ENCODE data around the gene FBXO31. TPM values are rescaled to one million over a fixed set of nuclear protein-coding genes. Genes with fewer than 3 reads are reported as not detected.

The FBXO31 gene
- total and polyA plus RNA-seq, 7 donors: 15.0 to 120 (median 86.7) TPM

DNA sequence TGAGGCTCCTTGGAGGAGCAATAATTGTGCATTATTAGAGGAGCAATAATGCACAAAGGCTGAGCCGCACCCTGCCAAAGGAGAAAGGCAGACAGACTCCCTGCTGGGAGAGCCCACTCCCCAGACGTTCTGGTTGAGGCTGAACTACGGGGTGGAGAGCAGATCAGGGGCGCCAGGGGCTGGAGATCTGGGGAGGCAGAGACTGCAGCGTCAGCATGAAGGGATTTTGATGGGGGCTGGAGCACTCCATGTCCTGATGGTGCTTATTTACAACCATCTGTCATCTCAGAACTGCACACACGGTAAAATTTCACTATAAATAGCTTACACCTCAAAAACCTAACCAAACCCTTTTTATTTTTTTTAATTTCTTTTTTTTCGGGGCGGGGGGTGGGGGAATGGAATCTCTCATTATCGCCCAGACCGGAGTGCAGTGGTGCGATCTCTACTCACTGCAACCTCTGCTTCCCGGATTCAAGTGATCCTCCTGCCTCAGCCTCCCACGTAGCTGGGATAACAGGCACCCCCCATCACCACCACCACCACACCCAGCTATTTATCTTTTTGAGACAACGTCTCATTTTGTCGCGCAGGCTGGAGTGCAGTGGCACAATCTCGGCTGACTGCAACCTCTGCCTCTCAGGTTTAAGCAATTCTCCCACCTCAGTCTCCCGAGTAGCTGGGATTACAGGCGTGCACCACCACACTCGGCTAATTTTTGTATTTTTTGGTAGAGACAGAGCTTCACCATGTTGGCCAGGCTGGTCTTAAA is 62.1 kb downstream of the FBXO31 start:
- 84 to 88% methylated on average over 20 of the region's 20 CpGs for WGBS, 2 donors
- intact Hi-C loops (cut with DNase I): no loop called here
- Histone ChIP-seq H3K4me3 (no peak overlapping the region), H3K9me3 (no peaks in the 10 kb centered on the region), H3K27ac (no peak overlapping the region), H3K27me3 (no peaks in the 10 kb centered on the region), H3K36me3 (no peaks in the 10 kb centered on the region), H3K4me1 (peaks cover 0 to 22% (median 18%) of the 10 kb centered on the region in 4 donors)
- DNase-seq: no peak
- TF ChIP-seq CTCF (IDR thresholded peaks at IDR 0.05) (no peak), POLR2A (IDR thresholded peaks at IDR 0.05) (no peak), EP300 (IDR thresholded peaks at IDR 0.05) (no peak), POLR2AphosphoS5 (IDR thresholded peaks at IDR 0.05) (no peak)

DNA sequence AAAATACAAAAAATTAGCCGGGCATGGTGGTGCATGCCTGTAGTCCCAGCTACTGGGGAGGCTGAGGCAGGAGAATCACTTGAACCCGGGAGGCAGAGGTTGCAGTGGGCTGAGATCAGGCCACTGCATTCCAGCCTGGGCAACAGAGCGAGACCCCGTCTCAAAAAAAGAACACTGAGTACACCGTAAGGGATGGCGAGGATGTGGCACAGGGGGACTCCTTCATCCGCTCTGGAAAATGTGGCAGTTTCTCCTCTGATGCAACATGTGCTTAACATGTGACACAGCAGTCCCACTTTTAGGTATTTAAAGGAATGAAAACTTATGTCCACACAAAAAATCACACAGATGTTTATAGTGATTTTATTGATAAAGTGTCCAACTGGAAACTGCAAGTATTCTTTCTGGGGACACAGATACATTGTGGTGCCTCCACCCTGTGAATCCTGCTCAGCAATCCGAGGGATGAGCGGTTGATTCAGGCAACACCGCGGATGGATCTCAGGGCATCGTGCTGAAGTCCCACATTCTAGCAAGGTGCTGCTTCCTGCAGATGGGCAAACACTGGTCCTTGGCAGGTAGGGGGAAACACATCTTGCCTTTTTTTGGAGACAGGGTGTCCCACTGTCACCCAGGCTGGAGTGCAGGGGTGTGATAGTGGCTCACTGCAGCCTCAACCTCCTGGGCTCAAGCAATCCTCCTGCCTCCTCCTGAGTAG is 62.9 kb downstream of the FBXO31 start:
- Histone ChIP-seq H3K27me3 (no peaks in the 10 kb centered on the region), H3K9me3 (no peaks in the 10 kb centered on the region), H3K4me1 (peaks cover 0 to 22% (median 18%) of the 10 kb centered on the region in 4 donors), H3K4me3 (no peak overlapping the region), H3K36me3 (no peaks in the 10 kb centered on the region), H3K27ac (no peak overlapping the region)
- intact Hi-C loops (cut with DNase I): no loop called here
- DNase-seq: no peak
- TF ChIP-seq CTCF (IDR thresholded peaks at IDR 0.05) (no peak), POLR2AphosphoS5 (IDR thresholded peaks at IDR 0.05) (no peak), POLR2A (IDR thresholded peaks at IDR 0.05) (no peak), EP300 (IDR thresholded peaks at IDR 0.05) (no peak)
- WGBS, 2 donors: 94 to 95% methylated on average over 12 of the region's 12 CpGs

DNA sequence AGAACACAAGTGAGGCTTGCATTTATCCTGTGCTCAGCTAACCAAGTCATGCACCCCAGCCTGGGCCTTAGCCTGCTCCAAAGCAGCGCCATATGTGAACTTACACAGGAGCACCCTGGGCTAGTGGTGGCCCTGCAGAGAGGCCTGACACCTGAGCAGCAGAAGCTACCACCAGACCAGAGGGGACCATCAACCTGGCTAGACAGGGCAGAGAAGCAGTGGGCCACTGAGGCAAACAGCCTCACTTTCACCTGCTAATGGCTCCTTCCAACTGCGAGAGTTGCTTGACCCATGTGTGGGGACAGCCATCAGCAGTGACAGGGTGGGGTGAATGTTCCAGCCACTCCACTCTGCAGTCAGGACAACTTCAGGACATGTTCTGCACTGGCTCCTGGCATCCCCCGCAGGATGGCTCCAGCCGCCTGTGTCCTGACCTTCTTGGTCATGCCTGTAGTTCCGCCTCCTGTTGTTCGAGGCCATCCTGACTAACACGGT is 63.5 kb downstream of the FBXO31 start:
- 91% methylated on average over 7 of the region's 7 CpGs for WGBS, 2 donors
- no peak for TF ChIP-seq POLR2AphosphoS5 (IDR thresholded peaks at IDR 0.05)
- no peaks in the 10 kb centered on the region for H3K9me3 ChIP-seq
- no peak for DNase-seq
- no peak overlapping the region for H3K4me3 ChIP-seq
- H3K27ac ChIP-seq: no peak overlapping the region
- no peaks in the 10 kb centered on the region for H3K36me3 ChIP-seq
- H3K27me3 ChIP-seq: no peaks in the 10 kb centered on the region
- intact Hi-C loops (cut with DNase I): loop anchor here (5.0 to 10.0 kb wide), 3 partner anchors 42 to 235 kb away; partner anchors contain the start of gene ZCCHC14
- peaks cover 0 to 19% (median 16%) of the 10 kb centered on the region in 4 donors for H3K4me1 ChIP-seq

GRCh38 chr16:87319011-87319410 is 64.6 kb downstream of the FBXO31 start:
- TF ChIP-seq POLR2A (IDR thresholded peaks at IDR 0.05) (no peak), EP300 (IDR thresholded peaks at IDR 0.05) (no peak), POLR2AphosphoS5 (IDR thresholded peaks at IDR 0.05) (no peak), CTCF (IDR thresholded peaks at IDR 0.05) (no peak)
- no peak overlapping the region for H3K27ac ChIP-seq
- H3K4me3 ChIP-seq: no peak overlapping the region
- H3K36me3 ChIP-seq: no peaks in the 10 kb centered on the region
- no peaks in the 10 kb centered on the region for H3K9me3 ChIP-seq
- intact Hi-C loops (cut with DNase I): loop anchor here (5.0 to 10.0 kb wide), 3 partner anchors 43 to 236 kb away; partner anchors contain the start of gene ZCCHC14
- no peaks in the 10 kb centered on the region for H3K27me3 ChIP-seq
- no peak for DNase-seq
- H3K4me1 ChIP-seq: peaks cover 0 to 12% (median 9%) of the 10 kb centered on the region in 4 donors

Data from sigmoid colon (tissue), 7 donors.